IPS-18a (cell line): Measurements from ENCODE around the gene PRRG2.

Experiments used
- H3K27ac ChIP-seq: one replicate; pipeline ENCODE4 v1.5.1; 2013; ENCODE audit warnings: low read length
- H3K27me3 ChIP-seq: one replicate; pipeline ENCODE4 v1.6.1; 2013; ENCODE audit warnings: mild to moderate bottlenecking, low read length; ENCODE audit not compliant: control insufficient read depth, insufficient read depth
- H3K36me3 ChIP-seq: one replicate; pipeline ENCODE4 v1.6.1; 2013; ENCODE audit warnings: low read depth, low read length; ENCODE audit not compliant: control insufficient read depth
- H3K4me1 ChIP-seq: one replicate; pipeline ENCODE4 v1.6.1; 2013; ENCODE audit warnings: low read depth, low read length; ENCODE audit not compliant: control insufficient read depth
- H3K4me3 ChIP-seq: one replicate; pipeline ENCODE4 v1.5.1; 2013; ENCODE audit warnings: low read length
- H3K9ac ChIP-seq: one replicate; pipeline ENCODE4 v1.6.1; 2013; ENCODE audit warnings: mild to moderate bottlenecking, low read length, moderate library complexity
- H3K9me3 ChIP-seq: one replicate; pipeline ENCODE4 v1.6.1; 2013; ENCODE audit warnings: low read depth, low read length; ENCODE audit not compliant: control insufficient read depth

PRRG2 gene

DNA sequence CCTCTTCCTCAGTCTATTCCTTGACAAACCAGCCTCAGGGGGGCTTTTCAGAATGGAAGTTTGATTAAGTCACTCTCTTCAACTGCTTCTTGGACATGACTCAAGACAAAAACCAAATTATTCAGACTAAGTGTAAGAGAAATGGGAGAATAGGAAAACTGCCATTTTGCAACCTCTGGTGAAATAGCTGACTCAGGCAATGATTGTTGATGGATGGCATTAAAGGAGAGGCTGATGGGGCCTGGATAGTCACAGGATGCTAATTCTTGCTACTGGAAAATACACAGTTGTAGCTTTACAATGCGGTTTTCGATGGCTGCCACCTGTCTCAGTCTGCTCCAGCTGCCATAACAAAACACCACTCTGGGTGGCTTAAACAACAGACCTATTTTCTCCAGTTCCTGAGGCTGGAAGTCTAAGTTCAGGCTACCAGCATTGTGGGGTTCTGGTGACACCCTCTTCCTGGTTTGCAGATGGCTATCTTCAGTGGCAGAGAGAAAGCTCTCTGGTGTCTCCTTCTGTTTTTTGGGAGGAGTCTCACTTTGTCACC, 6.8 kb upstream of the PRRG2 start:
- Histone ChIP-seq H3K9ac (no peak overlapping the region), H3K36me3 (peaks cover 16% of the 10 kb centered on the region), H3K4me3 (no peak overlapping the region), H3K9me3 (no peaks in the 10 kb centered on the region), H3K4me1 (no peaks in the 10 kb centered on the region), H3K27me3 (no peaks in the 10 kb centered on the region), H3K27ac (no peak overlapping the region)

GRCh38 chr19:49579193-49579592, 1.9 kb upstream of the PRRG2 start:
- no peaks in the 10 kb centered on the region for H3K27me3 ChIP-seq
- H3K9me3 ChIP-seq, result no peaks in the 10 kb centered on the region
- no peak overlapping the region for H3K27ac ChIP-seq
- peaks cover 14% of the 10 kb centered on the region for H3K36me3 ChIP-seq
- peak overlapping the region; percentile 77 for H3K9ac ChIP-seq
- peak overlapping the region; percentile 76 for H3K4me3 ChIP-seq
- no peaks in the 10 kb centered on the region for H3K4me1 ChIP-seq

- Histone ChIP-seq H3K27me3 (no peaks in the 10 kb centered on the region), H3K36me3 (peaks cover 10% of the 10 kb centered on the region), H3K4me3 (peak overlapping the region; percentile 76), H3K9me3 (no peaks in the 10 kb centered on the region), H3K4me1 (peaks cover 3% of the 10 kb centered on the region), H3K9ac (peak overlapping the region; percentile 77), H3K27ac (no peak overlapping the region)
Measured at GRCh38 chr19:49579947-49580263, 1.2 kb upstream of the PRRG2 start.

DNA sequence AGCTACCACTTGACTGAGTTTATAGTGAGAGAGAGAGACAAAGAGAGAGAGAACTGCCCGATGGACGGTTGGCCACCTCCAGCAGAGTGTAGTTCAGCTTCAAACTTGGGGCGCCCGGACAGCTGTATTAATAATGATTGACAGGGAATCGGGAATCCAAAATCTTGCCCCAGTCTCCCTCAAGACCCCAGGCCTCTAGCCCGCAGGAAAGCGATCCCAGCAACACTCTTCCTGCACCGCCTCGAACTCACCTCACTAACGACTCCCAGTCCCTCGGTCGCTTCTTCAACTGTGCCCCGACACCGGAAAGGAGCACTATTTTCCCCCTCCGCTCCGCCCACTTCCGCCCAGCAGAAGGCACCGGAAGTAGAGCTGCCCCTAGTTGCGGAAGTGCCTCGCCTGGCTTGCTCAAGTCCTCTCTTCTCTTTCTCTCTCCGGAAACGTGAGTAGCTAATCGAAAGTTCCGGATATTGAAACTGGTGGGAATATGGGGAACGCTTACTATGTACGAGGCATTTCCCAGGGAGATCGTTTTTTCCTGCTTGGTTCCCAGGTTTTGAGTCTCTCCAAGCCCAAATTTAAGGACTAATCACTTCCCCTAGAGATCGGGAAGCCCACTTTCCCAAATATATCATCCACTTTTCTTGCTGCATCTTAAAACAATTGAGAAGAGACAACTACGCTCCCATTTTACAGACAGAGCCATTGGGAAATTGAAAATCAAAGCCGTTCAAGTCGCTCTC, 681 bp upstream of the PRRG2 start, which contains the start of gene NOSIP:
TSS of gene NOSIP (minus strand) at position 293 of the 743 bp plus-strand sequence. CDS start 19,865 bp downstream, outside the sequence.
- Histone ChIP-seq H3K4me3 (peak within 1 kb of the TSS; percentile 76), H3K27me3 (no peaks in the 10 kb centered on the region), H3K4me1 (peaks cover 5% of the 10 kb centered on the region), H3K9me3 (no peaks in the 10 kb centered on the region), H3K36me3 (peaks cover 6% of the 10 kb centered on the region), H3K27ac (no peak within 1 kb of the TSS), H3K9ac (peak within 1 kb of the TSS; percentile 77)

DNA sequence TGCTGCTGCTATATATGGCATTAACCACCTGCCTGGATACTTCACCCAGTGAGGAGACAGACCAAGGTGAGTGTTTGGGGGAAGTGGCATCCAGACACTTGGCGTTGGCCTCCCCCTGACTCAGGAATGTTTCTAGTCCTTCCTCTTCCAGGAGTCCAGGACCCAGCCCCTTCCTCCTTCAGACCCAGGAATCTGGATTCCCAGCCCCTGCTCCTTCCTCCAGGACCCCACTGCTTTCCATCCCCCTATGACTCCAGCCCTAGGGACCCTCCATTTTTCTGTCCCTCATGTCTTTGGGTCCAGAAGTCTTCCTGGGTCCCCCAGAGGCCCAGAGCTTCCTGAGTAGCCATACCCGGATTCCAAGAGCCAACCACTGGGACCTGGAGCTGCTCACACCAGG, 2.1 kb downstream of the PRRG2 start:
- no peaks in the 10 kb centered on the region for H3K27me3 ChIP-seq
- H3K9me3 ChIP-seq, result no peaks in the 10 kb centered on the region
- peaks cover 8% of the 10 kb centered on the region for H3K4me1 ChIP-seq
- no peaks in the 10 kb centered on the region for H3K36me3 ChIP-seq
- no peak overlapping the region for H3K27ac ChIP-seq
- H3K9ac ChIP-seq, result no peak overlapping the region
- no peak overlapping the region for H3K4me3 ChIP-seq

GRCh38 chr19:49585023-49585422, 3.9 kb downstream of the PRRG2 start:
- H3K9ac ChIP-seq, result peak overlapping the region; percentile 39
- peaks cover 10% of the 10 kb centered on the region for H3K4me1 ChIP-seq
- peak overlapping the region; percentile 61 for H3K27ac ChIP-seq
- no peak overlapping the region for H3K4me3 ChIP-seq
- no peaks in the 10 kb centered on the region for H3K9me3 ChIP-seq
- H3K36me3 ChIP-seq, result no peaks in the 10 kb centered on the region
- H3K27me3 ChIP-seq, result no peaks in the 10 kb centered on the region

GRCh38 chr19:49587227-49587626, 6.1 kb downstream of the PRRG2 start:
- Histone ChIP-seq H3K9me3 (no peaks in the 10 kb centered on the region), H3K27me3 (no peaks in the 10 kb centered on the region), H3K27ac (no peak overlapping the region), H3K4me3 (no peak overlapping the region), H3K36me3 (no peaks in the 10 kb centered on the region), H3K4me1 (peaks cover 10% of the 10 kb centered on the region), H3K9ac (no peak overlapping the region)

GRCh38 chr19:49588365-49589122, 7.4 kb downstream of the PRRG2 start:
- no peaks in the 10 kb centered on the region for H3K36me3 ChIP-seq
- H3K27ac ChIP-seq, result no peak overlapping the region
- H3K4me3 ChIP-seq, result no peak overlapping the region
- peaks cover 11% of the 10 kb centered on the region for H3K4me1 ChIP-seq
- H3K27me3 ChIP-seq, result no peaks in the 10 kb centered on the region
- no peak overlapping the region for H3K9ac ChIP-seq
- no peaks in the 10 kb centered on the region for H3K9me3 ChIP-seq

DNA sequence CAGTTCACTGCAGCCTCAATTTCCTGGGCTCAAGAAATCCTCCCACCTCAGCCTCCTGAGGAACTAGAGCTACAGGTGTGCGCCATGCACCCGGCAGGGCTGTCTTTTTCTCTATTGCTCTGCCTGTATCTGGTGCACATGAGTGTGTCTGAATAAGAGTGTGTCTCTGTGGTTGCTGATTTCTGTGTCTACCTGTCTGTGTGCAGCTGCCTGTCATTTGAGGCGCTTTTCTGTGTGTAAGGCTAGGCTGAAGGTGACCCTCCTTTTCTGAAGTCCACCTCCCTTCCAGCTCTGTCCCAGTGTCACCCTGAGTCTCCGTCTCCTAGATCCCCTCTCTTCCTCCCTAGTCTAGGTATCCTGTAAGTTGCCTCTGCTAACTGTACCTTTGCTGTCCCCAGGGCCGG, 8.4 kb downstream of the PRRG2 start:
- no peak overlapping the region for H3K9ac ChIP-seq
- no peak overlapping the region for H3K4me3 ChIP-seq
- H3K27me3 ChIP-seq, result no peaks in the 10 kb centered on the region
- no peaks in the 10 kb centered on the region for H3K9me3 ChIP-seq
- H3K4me1 ChIP-seq, result peaks cover 17% of the 10 kb centered on the region
- no peak overlapping the region for H3K27ac ChIP-seq
- peaks cover 6% of the 10 kb centered on the region for H3K36me3 ChIP-seq

DNA sequence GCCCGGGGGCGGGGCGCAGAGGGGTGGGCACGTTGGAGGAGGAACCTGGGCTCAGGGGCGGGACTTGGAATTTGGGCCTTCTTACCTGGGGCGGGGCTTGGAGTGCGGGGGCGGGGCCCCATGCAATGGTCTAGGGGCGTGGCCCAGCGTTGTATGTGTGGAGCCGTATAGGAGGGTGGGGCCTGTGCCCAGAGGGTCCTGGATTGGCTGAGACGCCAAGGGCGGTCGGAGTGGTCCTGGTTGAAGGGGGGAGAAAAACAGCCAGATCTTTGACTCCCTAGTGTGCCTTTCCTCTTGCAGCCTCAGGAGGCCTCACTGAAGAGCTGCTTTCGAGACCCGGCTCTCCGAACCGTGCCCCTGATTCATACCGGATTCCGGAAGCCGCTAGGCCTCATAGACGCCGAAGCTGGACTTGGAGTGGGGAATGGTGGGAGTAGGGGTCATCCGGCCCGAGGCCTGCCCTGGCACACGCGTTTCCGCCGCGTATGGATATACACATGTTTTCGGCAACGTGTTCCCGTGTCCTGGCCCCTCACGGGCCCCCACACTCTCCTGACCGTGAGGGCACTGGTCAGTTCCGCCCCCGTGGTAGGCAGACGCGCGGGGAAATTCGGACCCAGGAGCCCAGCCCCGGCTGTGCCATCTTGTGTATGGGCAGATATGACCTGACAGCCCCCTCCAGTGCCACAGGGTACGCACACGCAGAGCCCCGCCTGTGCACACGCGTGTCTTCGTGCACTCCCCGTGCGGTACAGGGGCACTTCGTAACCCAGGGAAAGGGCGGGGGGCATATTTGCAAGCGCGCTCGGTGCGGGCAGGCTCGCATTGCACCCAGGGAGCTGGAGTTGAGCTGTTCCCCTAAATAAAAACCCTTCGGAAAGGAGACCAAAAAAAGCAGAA, 9.2 kb downstream of the PRRG2 start:
- Histone ChIP-seq H3K27ac (peak overlapping the region; percentile 96), H3K36me3 (peaks cover 10% of the 10 kb centered on the region), H3K4me3 (peak overlapping the region; percentile 96), H3K9me3 (no peaks in the 10 kb centered on the region), H3K27me3 (no peaks in the 10 kb centered on the region), H3K9ac (peak overlapping the region; percentile 82), H3K4me1 (peaks cover 13% of the 10 kb centered on the region)
